Amygdala (tissue), 56 donors: ENCODE measurements around the gene CREB3L2.
"Not testable (repeated sequence)": the region's sequence is repeated elsewhere in the genome, so short reads cannot be mapped to it uniquely, and the experiment has no call there.

Experiments
- DNase-seq, 56 donors: peaks; one replicate each; lab custom pipeline; 2025; lab: John Stamatoyannopoulos, UW

CREB3L2 gene

GRCh38 chr7:137913985-137914384 is 87.9 kb downstream of the CREB3L2 start:
- DNase-seq: no peak

GRCh38 chr7:137909042-137909441 is 92.8 kb downstream of the CREB3L2 start:
- DNase-seq: peak in 34 of 56 donors; percentile 2 to 78 (median 28)

- DNase-seq: no peak
Observed at GRCh38 chr7:137908106-137908505, 93.8 kb downstream of the CREB3L2 start.

- not testable (repeated sequence) for DNase-seq
Observed at GRCh38 chr7:137906636-137907035, 95.2 kb downstream of the CREB3L2 start.

GRCh38 chr7:137904833-137905232 is 97.1 kb downstream of the CREB3L2 start:
- no peak for DNase-seq

GRCh38 chr7:137903382-137904169 is 98.3 kb downstream of the CREB3L2 start:
- peak in 51 of 56 donors; percentile 4 to 80 (median 42) for DNase-seq

GRCh38 chr7:137900137-137900536 is 101.7 kb downstream of the CREB3L2 start:
- no peak for DNase-seq

GRCh38 chr7:137898839-137899721 is 102.8 kb downstream of the CREB3L2 start:
- peak in 55 of 56 donors; percentile 6 to 87 (median 56) for DNase-seq

- DNase-seq: no peak
Observed at GRCh38 chr7:137895301-137896221, 106.3 kb downstream of the CREB3L2 start.

GRCh38 chr7:137893143-137893742 is 108.6 kb downstream of the CREB3L2 start:
- no peak for DNase-seq

- no peak for DNase-seq
Observed at GRCh38 chr7:137891016-137891655, 110.8 kb downstream of the CREB3L2 start.

GRCh38 chr7:137890449-137890921 is 111.4 kb downstream of the CREB3L2 start:
- DNase-seq: no peak

GRCh38 chr7:137888241-137888640 is 113.6 kb downstream of the CREB3L2 start:
- DNase-seq: no peak

GRCh38 chr7:137886746-137887145 is 115.1 kb downstream of the CREB3L2 start:
- no peak for DNase-seq

- DNase-seq: no peak
Observed at GRCh38 chr7:137886281-137886680, 115.6 kb downstream of the CREB3L2 start.

- no peak for DNase-seq
Observed at GRCh38 chr7:137885678-137886077, 116.2 kb downstream of the CREB3L2 start.

- DNase-seq: no peak
Observed at GRCh38 chr7:137882806-137883205, 119.1 kb downstream of the CREB3L2 start.

- DNase-seq: no peak
Observed at GRCh38 chr7:137882261-137882668, 119.6 kb downstream of the CREB3L2 start.

- DNase-seq: no peak
Observed at GRCh38 chr7:137881607-137882260, 120.2 kb downstream of the CREB3L2 start.
